Natural killer cell (primary cell): Measurements from ENCODE around the gene DNAJC13. TPM values are rescaled to one million over a fixed set of nuclear protein-coding genes. Genes with fewer than 3 reads are reported as not detected.

Source experiments
- ATAC-seq, 3 donors: fragments of 150-1000 bp in 2 of 3; fragments of 200-7000 bp in 1 of 3; cut with Tn5 transposase; 1 replicate in 1 of 3; 2 replicates in 2 of 3; pipeline ENCODE4 v1.10.0; 2021; ENCODE audit warnings: mild to moderate bottlenecking in 2 of 3, moderate library complexity in 2 of 3
- DNase-seq, 2 donors: peaks; one replicate each; pipeline versions ENCODE4 v3.0.0 to v3.0.0-alpha.2; 2013 to 2021; ENCODE audit warnings: mixed read lengths in 1 of 2
- H3K27ac ChIP-seq: one replicate; pipeline ENCODE4 v1.5.1; 2013; ENCODE audit warnings: mild to moderate bottlenecking, low read length
- H3K27me3 ChIP-seq: one replicate; pipeline ENCODE4 v1.6.1; 2013; ENCODE audit warnings: low read length; ENCODE audit not compliant: control insufficient read depth, insufficient read depth
- H3K36me3 ChIP-seq: one replicate; pipeline ENCODE4 v1.6.1; 2013; ENCODE audit warnings: low read length; ENCODE audit not compliant: control insufficient read depth, insufficient read depth
- H3K4me1 ChIP-seq: one replicate; pipeline ENCODE4 v1.6.1; 2013; ENCODE audit warnings: low read length; ENCODE audit not compliant: control insufficient read depth, insufficient read depth
- H3K4me3 ChIP-seq: one replicate; pipeline ENCODE4 v1.5.1; 2013; ENCODE audit warnings: low read length
- H3K9me3 ChIP-seq: one replicate; pipeline ENCODE4 v1.6.1; 2013; ENCODE audit warnings: low read length; ENCODE audit not compliant: control insufficient read depth, insufficient read depth
- H3K27ac Mint-ChIP-seq, 2 donors: one replicate each; pipeline ENCODE4 v1.8.0; 2022; ENCODE audit warnings: mild to moderate bottlenecking in 2 of 2, mixed read lengths in 2 of 2, moderate library complexity in 1 of 2
- H3K27me3 Mint-ChIP-seq, 2 donors: one replicate each; pipeline ENCODE4 v1.8.0; 2022; ENCODE audit warnings: low read depth in 2 of 2, mixed read lengths in 2 of 2
- H3K36me3 Mint-ChIP-seq: one replicate; pipeline ENCODE4 v1.8.0; 2022; ENCODE audit warnings: mixed read lengths
- H3K4me1 Mint-ChIP-seq, 2 donors: one replicate each; pipeline ENCODE4 v1.8.0; 2022; ENCODE audit warnings: mixed read lengths in 2 of 2
- H3K4me3 Mint-ChIP-seq: one replicate; pipeline ENCODE4 v1.8.0; 2022; ENCODE audit warnings: mild to moderate bottlenecking, moderate library complexity, mixed read lengths
- H3K9me3 Mint-ChIP-seq, 2 donors: one replicate each; pipeline ENCODE4 v1.8.0; 2022; ENCODE audit warnings: mixed read lengths in 2 of 2
- CTCF ChIP-seq: fragments of 200-600 bp; IDR thresholded peaks from one replicate; pipeline ENCODE4 v1.8.0; 2022; ENCODE audit warnings: antibody characterized with exemption
- WGBS: methylation state at CpG from one replicate; pipeline ENCODE4 v1.1.7; 2013; ENCODE audit warnings: missing lambda C conversion rate; ENCODE audit not compliant: insufficient coverage; 5-methylcytosine and 5-hydroxymethylcytosine counted together
- intact Hi-C: fragments of 100-400 bp; cut with micrococcal nuclease; formaldehyde crosslinking; loops from one replicate; pipeline ENCODE4 v1.14.2; 2022
- total RNA-seq, 4 donors: library from RNA; stranded (reverse); fragments of 120-200 nt in 1 of 4; gene quantifications; one replicate each; pipeline versions ENCODE4 v1.2.3 to v1.2.4, GENCODE V29; 2013 to 2022

The DNAJC13 gene
- total RNA-seq, 3 donors from 2014 or later (not counting 1 experiment from before 2014, with no cell fraction given), result 30.5 to 44.0 (median 42.9) TPM

DNA sequence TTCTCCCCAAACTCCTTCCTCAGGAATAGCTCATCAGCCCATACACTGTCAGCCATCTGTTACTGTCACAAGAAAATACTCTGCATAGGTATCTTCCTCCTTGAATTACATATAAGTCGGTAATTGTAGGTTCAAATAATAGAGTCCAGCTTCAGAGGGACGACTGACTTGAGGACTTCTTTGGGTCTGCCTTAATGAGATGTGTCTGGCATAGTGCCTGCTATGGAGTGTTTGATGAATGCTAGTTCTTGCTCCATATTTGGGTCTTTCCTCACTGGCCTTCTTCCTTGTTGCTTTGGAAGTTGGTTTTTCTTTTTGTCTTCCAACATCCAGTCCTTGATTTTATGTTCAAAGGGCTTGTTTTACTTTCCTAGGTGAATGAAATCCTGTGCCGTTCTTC is 113.3 kb downstream of the DNAJC13 start:
- intact Hi-C loops, result no loop called here
- H3K27ac Mint-ChIP-seq, result peak overlapping the region in 1 of 2 donors; percentile 31
- H3K36me3 Mint-ChIP-seq, result peaks cover 8% of the 10 kb centered on the region
- H3K4me3 ChIP-seq, result no peak overlapping the region
- ATAC-seq (no peak), DNase-seq (no peak)
- no peak overlapping the region for H3K27ac ChIP-seq
- H3K4me1 ChIP-seq, result no peaks in the 10 kb centered on the region
- H3K27me3 ChIP-seq, result no peaks in the 10 kb centered on the region
- H3K9me3 Mint-ChIP-seq, result no peaks in the 10 kb centered on the region
- H3K4me3 Mint-ChIP-seq, result no peak overlapping the region
- H3K36me3 ChIP-seq, result peaks cover 59% of the 10 kb centered on the region
- WGBS, result 98% methylated on average over 3 of the region's 3 CpGs
- no peak for TF ChIP-seq CTCF
- no peaks in the 10 kb centered on the region for H3K4me1 Mint-ChIP-seq
- no peaks in the 10 kb centered on the region for H3K9me3 ChIP-seq
- H3K27me3 Mint-ChIP-seq, result no peaks in the 10 kb centered on the region

DNA sequence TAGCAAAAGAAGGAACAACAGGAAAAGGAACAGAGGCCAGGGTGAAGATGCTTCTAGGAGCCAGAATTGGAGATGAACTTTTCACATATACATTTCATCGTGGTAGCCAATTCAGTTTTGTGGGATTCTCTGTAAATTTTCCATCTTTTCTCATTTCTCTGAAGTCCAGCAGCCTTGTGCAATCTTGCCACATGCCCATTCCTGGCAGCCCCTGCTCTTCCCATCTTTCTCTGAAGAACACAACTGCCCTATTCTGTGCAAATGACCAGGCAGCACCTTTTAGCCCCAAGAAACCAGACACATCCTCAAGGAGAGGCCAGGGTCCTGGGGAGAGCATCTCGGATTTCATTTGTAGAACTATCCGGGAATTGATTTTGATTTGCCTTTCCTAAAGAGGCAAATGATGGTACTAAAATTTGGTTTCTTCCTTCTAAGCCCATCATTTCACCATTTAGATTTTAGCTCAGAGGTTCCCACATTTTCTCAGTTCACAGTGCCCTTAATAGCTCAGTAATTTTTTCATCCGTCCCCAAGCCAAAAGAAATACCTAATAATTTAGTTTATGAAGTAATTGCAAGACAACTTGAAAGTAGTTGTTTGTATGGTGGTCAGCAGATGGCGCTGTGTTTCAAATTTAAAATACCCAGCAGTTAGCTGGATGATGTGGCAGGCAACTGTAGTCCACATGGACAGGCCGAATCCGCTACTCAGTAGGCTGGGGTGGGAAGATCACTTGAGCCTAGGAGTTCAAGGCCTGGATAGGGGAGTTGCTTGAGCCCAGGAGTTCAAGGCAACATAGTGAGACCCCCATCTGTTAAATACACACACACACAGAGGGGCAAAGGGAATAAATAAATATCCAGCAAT is 118.5 kb downstream of the DNAJC13 start:
- Histone ChIP-seq H3K27ac (no peak overlapping the region), H3K36me3 (peaks cover 51% of the 10 kb centered on the region), H3K4me1 (no peaks in the 10 kb centered on the region), H3K9me3 (no peaks in the 10 kb centered on the region), H3K4me3 (no peak overlapping the region), H3K27me3 (no peaks in the 10 kb centered on the region)
- Mint-ChIP-seq H3K9me3 (no peaks in the 10 kb centered on the region), H3K27me3 (no peaks in the 10 kb centered on the region), H3K4me1 (peaks cover 4 to 5% of the 10 kb centered on the region in 2 donors), H3K27ac (no peak overlapping the region), H3K4me3 (no peak overlapping the region), H3K36me3 (peaks cover 14% of the 10 kb centered on the region)
- TF ChIP-seq CTCF, result peak; percentile 80
- ATAC-seq (peak in 2 of 3 donors; percentile 58 to 64), DNase-seq (peak; percentile 17 to 73)
- WGBS, result 77% methylated on average over 6 of the region's 7 CpGs
- intact Hi-C loops, result loop anchor here (1.0 kb wide), 1 partner anchor 106 kb away; no protein-coding TSS in a partner anchor

DNA sequence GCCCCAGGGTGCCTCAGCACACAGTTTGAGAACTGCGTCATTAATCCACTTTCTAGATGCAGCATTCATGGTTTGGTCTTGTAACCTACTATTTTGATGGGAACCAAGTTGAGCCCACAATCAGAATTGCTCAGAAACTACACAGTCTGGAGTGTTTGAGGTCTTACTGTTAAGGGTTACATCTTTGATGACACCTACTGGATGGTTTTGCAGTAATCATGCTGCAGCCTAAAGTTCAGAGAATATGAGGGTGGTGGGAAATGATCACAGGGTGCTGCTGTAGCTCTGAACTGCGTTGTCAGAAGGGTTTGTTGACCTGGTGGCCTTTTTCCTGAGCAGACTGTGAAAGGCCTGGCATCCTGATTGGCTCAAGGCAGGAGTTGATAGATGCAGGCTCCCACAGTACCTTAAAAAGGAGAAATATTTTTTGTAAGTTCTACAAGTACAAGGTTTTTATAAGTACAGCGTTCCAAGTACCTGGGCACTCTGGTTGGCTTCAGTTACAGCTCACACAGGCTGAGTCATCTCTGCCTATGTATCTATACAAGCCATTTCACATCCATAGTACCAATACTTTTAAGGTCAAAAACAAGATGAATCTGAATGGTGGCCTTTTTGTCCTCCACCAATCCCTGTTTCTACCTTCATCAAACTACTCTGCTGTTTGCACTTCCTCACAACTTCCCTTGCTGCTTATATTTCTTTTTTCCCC is 119.3 kb downstream of the DNAJC13 start:
- peak overlapping the region in 1 of 2 donors; percentile 25 for H3K27ac Mint-ChIP-seq
- Histone ChIP-seq H3K27me3 (no peaks in the 10 kb centered on the region), H3K36me3 (peaks cover 49% of the 10 kb centered on the region), H3K4me1 (no peaks in the 10 kb centered on the region), H3K27ac (no peak overlapping the region), H3K4me3 (no peak overlapping the region), H3K9me3 (no peaks in the 10 kb centered on the region)
- ATAC-seq (no peak), DNase-seq (no peak)
- peaks cover 4 to 5% of the 10 kb centered on the region in 2 donors for H3K4me1 Mint-ChIP-seq
- H3K27me3 Mint-ChIP-seq, result no peaks in the 10 kb centered on the region
- H3K9me3 Mint-ChIP-seq, result no peaks in the 10 kb centered on the region
- peaks cover 14% of the 10 kb centered on the region for H3K36me3 Mint-ChIP-seq
- no peak overlapping the region for H3K4me3 Mint-ChIP-seq
- no peak for TF ChIP-seq CTCF
- intact Hi-C loops, result loop anchor here (1.0 kb wide), 1 partner anchor 106 kb away; no protein-coding TSS in a partner anchor
- 88% methylated on average over 3 of the region's 3 CpGs for WGBS
